ENCODE data around the gene TMEM14A.

TMEM14A gene

DNA sequence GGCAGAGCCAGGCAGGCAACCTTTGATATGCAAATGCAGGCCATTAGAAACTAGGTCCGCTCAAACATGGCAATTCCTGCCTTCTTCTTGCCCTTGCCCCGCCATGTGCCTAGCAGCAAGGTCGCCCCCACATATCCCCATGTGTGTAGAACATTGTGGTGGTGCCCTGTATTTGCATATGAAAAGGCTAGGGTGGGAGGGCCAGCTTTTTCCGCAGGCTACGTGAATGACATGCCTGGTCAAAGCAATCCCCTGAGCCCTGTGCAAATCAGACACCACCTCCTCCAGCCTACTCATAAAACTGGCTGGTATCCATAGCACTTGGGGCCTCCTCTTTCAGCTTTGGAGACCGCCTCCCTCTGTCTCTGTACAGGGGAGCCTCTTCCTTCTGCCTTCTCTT, 60.8 kb downstream of the TMEM14A start:
- H3K4me3 ChIP-seq (ENCODE audit: low read length) = no peak overlapping the region
- H3K4me1 ChIP-seq (ENCODE audit: control insufficient read depth, insufficient read depth, low read length) = peaks cover 3% of the 10 kb centered on the region; the same call in 1 of the 2 replicates
- no peak for DNase-seq (ENCODE audit: low read depth, low spot score)
- no CpG with 5 or more reads among the region's 6 CpGs for WGBS (ENCODE audit: insufficient coverage, insufficient read length)
- no peaks in the 10 kb centered on the region for H3K27me3 ChIP-seq (ENCODE audit: control insufficient read depth, insufficient read depth, low read length)
- H3K27ac ChIP-seq (ENCODE audit: low read length) = no peak overlapping the region
- H3K9me3 ChIP-seq (ENCODE audit: control insufficient read depth, insufficient read depth, low read length) = no peaks in the 10 kb centered on the region
- H3K36me3 ChIP-seq (ENCODE audit: control insufficient read depth, insufficient read depth, low read length) = no peaks in the 10 kb centered on the region

- no CpG with 5 or more reads among the region's 1 CpG for WGBS (ENCODE audit: insufficient coverage, insufficient read length)
- H3K27ac ChIP-seq (ENCODE audit: low read length) = no peak overlapping the region
- H3K4me3 ChIP-seq (ENCODE audit: low read length) = no peak overlapping the region
- no peak for DNase-seq (ENCODE audit: low read depth, low spot score)
- no peaks in the 10 kb centered on the region for H3K36me3 ChIP-seq (ENCODE audit: control insufficient read depth, insufficient read depth, low read length)
- H3K4me1 ChIP-seq (ENCODE audit: control insufficient read depth, insufficient read depth, low read length) = peaks cover 3% of the 10 kb centered on the region; the same call in 1 of the 2 replicates
- H3K9me3 ChIP-seq (ENCODE audit: control insufficient read depth, insufficient read depth, low read length) = no peaks in the 10 kb centered on the region
- H3K27me3 ChIP-seq (ENCODE audit: control insufficient read depth, insufficient read depth, low read length) = no peaks in the 10 kb centered on the region
Observed at GRCh38 chr6:52733172-52733571, 62.3 kb downstream of the TMEM14A start.

GRCh38 chr6:52734072-52734471, 63.2 kb downstream of the TMEM14A start:
- H3K4me1 ChIP-seq (ENCODE audit: control insufficient read depth, insufficient read depth, low read length) = peaks cover 3% of the 10 kb centered on the region; the same call in 1 of the 2 replicates
- no CpG with 5 or more reads among the region's 3 CpGs for WGBS (ENCODE audit: insufficient coverage, insufficient read length)

DNA sequence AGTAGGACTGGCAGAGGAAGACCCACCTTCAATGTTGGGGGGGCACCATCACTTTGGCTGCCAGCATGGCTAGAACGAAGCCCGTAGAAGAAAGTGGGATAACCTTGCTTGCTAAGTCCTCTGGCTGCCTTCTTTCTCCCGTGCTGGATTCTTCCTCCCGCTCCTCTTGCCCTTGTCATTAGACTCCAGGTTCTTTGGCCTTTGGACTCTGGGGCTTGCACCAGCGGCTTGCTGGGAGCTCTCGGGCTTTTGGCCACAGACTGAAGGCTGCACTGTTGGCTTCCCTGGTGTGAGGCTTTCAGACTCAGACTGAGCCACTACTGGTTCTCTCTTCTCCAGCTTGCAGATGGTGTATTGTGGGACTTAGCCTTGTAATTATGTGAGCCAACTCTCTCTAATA, 64.2 kb downstream of the TMEM14A start:
- no peak overlapping the region for H3K4me3 ChIP-seq (ENCODE audit: low read length)
- WGBS (ENCODE audit: insufficient coverage, insufficient read length) = no CpG with 5 or more reads among the region's 6 CpGs
- no peak for DNase-seq (ENCODE audit: low read depth, low spot score)

More at GRCh38 chr6:52734072-52734471, 63.2 kb downstream of the TMEM14A start:
- H3K27ac ChIP-seq (ENCODE audit: low read length) = no peak overlapping the region
- H3K4me3 ChIP-seq (ENCODE audit: low read length) = no peak overlapping the region
- no peaks in the 10 kb centered on the region for H3K27me3 ChIP-seq (ENCODE audit: control insufficient read depth, insufficient read depth, low read length)
- H3K36me3 ChIP-seq (ENCODE audit: control insufficient read depth, insufficient read depth, low read length) = no peaks in the 10 kb centered on the region
- no peak for DNase-seq (ENCODE audit: low read depth, low spot score)
- no peaks in the 10 kb centered on the region for H3K9me3 ChIP-seq (ENCODE audit: control insufficient read depth, insufficient read depth, low read length)

GRCh38 chr6:52736145-52736544, 65.2 kb downstream of the TMEM14A start:
- no peaks in the 10 kb centered on the region for H3K9me3 ChIP-seq (ENCODE audit: control insufficient read depth, insufficient read depth, low read length)
- H3K4me3 ChIP-seq (ENCODE audit: low read length) = no peak overlapping the region
- H3K27ac ChIP-seq (ENCODE audit: low read length) = no peak overlapping the region
- no peaks in the 10 kb centered on the region for H3K27me3 ChIP-seq (ENCODE audit: control insufficient read depth, insufficient read depth, low read length)
- WGBS (ENCODE audit: insufficient coverage, insufficient read length) = no CpG with 5 or more reads among the region's 1 CpG
- no peaks in the 10 kb centered on the region for H3K36me3 ChIP-seq (ENCODE audit: control insufficient read depth, insufficient read depth, low read length)
- DNase-seq (ENCODE audit: low read depth, low spot score) = no peak
- H3K4me1 ChIP-seq (ENCODE audit: control insufficient read depth, insufficient read depth, low read length) = peaks cover 3% of the 10 kb centered on the region; the same call in 1 of the 2 replicates

More for the DNA sequence above, 64.2 kb downstream of the TMEM14A start:
- Histone ChIP-seq H3K27ac (ENCODE audit: low read length) (no peak overlapping the region), H3K27me3 (ENCODE audit: control insufficient read depth, insufficient read depth, low read length) (no peaks in the 10 kb centered on the region), H3K9me3 (ENCODE audit: control insufficient read depth, insufficient read depth, low read length) (no peaks in the 10 kb centered on the region), H3K4me1 (ENCODE audit: control insufficient read depth, insufficient read depth, low read length) (peaks cover 3% of the 10 kb centered on the region; the same call in 1 of the 2 replicates), H3K36me3 (ENCODE audit: control insufficient read depth, insufficient read depth, low read length) (no peaks in the 10 kb centered on the region)
